A549 treated with RU486 at 1 μM for 4 hours (cell line): Measurements from ENCODE around the gene RALGPS1. TPM values are rescaled to one million over a fixed set of nuclear protein-coding genes. Genes with fewer than 3 reads are reported as not detected.

Source experiments
- total RNA-seq: library from RNA; stranded (reverse); fragments of 200-300 nt; extraction: Qiagen RNA extraction; gene quantifications from 5 replicates; pipeline ENCODE4 v1.2.3, GENCODE V29; 2022; ENCODE audit warnings: low read depth

Gene RALGPS1, protein sequence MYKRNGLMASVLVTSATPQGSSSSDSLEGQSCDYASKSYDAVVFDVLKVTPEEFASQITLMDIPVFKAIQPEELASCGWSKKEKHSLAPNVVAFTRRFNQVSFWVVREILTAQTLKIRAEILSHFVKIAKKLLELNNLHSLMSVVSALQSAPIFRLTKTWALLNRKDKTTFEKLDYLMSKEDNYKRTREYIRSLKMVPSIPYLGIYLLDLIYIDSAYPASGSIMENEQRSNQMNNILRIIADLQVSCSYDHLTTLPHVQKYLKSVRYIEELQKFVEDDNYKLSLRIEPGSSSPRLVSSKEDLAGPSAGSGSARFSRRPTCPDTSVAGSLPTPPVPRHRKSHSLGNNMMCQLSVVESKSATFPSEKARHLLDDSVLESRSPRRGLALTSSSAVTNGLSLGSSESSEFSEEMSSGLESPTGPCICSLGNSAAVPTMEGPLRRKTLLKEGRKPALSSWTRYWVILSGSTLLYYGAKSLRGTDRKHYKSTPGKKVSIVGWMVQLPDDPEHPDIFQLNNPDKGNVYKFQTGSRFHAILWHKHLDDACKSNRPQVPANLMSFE
- 1.4 to 2.4 TPM (median 2.0 TPM) in 5 replicates for total RNA-seq

DNA sequence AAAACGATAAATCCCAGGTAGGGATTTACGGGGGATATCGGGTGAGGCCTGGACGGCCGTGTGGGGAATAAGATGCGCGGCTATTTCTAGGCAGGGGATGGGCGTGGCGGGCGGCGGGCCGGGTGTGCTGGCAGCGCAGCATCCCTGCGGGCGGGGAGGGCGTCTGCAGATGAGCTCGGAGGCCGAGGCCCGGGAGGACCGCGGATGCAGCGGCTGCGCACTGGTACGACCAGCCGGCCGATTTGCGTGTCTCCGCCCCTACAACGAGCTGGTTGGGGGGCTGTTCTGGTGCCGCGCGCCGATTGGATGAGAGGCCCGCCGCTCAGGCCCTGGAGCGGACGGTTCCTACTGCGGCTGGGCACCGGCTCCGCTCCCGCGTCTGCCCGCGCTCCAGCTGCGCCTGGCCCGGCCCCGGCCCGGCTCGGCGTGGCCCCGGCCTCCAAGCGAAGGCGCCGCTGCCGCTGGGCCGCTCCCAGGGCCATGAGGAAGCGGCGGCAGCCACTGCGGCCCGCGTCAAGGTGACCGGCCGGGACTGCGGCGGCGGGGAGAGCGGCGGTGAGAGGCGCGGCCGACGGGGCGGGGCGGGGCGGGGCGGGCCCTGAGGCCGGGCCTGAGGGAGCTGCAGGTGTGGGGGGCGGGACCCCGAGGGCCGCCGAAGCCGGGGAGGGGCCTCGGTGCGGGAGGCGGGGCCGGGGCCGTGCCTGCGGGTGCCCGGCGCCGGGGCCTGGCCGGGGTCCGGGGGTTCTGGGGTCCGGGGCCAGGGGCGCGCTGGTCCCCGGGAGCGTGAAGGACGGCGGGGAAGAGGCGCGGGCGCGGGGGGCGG is at the start of gene RALGPS1:
Gene RALGPS1, plus strand, starts transcription at position 325 of the 823 bp plus-strand sequence. CDS start 47,508 bp downstream, outside the sequence.

DNA sequence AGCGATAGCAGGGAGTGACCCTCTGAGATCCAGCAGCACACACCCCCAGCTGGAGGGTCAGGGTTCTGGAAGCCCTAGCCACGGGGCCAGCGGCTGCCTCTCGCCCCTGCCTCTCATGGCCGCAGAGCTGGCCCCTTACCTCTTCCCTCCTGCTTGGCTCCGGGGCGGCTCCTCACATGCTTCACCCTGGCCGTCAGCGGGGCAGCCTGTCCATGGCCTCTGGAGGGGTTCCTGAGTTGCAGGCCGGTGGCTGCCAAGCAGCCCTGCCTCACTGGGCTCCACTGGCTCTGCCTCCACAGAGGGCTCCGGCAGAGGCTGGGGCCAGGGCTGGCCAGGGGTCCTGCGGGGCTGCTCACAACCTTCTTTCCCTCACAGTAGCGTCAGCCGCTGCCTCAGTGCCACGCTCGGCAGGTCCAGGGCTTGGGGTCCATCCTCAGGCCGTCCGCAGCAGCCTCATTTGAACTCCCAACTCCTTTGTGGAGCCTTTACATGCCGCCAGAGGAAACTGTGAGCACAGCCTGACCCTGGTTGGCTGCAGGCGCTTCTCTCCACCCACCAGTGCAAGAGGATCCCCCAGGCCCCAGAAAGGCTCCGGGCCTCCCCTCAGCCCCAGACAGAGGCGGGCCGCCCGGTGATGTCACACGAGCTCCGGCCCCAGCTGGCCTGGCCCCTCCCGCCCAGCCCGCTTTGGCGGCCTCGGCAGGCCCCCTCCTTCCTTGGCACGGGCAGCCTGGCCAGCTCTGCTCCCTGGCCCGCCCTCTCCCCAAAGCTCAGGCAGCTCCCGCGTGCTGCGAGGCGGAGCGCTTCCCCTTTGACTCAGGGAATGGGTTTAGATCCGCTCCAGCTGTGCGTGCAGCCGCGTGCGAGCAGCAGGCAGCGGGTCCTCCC is 207.8 kb downstream of the RALGPS1 start, which contains the start of gene ANGPTL2:
Gene ANGPTL2, minus strand, starts transcription at position 460 of the 888 bp plus-strand sequence. CDS start 13,904 bp downstream, outside the sequence.

DNA sequence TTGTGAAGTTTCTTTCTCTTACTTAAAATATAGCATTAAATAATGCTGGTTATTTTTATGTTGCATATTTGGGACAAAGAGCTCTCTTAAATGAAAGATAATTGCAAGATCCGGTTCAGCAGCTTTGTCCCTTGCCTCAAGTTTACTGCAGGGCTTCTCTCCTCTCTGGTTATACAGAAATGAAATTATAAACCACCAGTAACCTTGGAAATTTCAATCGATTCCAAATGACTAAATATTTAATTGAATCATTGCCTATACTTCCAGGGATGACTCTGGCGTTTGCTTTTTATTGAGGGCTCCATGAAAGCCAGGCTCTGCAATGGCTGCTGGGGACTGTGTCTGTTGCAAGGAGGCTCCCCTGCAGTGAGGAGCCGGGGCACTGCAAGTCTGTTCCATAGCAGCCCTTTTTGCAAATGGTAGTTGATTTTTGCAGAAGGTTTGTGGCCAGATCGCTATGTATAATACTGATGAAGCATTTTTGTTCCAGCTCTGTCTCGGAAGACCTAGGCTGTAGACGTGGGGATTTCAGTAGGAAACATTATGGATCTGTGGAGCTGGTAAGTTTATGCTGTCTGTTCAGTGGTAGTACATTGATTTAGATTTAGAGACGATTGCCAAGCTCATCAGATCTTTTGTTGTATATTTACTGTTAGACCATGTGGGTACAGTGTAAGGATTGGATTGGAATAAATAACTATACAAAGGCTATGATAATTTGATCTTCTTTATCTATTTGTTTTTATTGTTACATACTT is 350.1 kb downstream of the RALGPS1 start, which contains the start of gene GARNL3:
Gene GARNL3, plus strand, starts transcription at position 313 of the 758 bp plus-strand sequence. Its CDS starts 104 bp downstream, at position 417.

Other genes with a start within 250 kb of the RALGPS1 start
- 5.8 to 12.6 TPM (median 6.2 TPM) in 5 replicates for gene ZBTB43, start 109.7 kb upstream of the RALGPS1 start, total RNA-seq
- 2.3 to 3.9 TPM (median 3.8 TPM) in 5 replicates for gene ZBTB34, start 54.1 kb upstream of the RALGPS1 start, total RNA-seq
- gene ANGPTL2, start 207.9 kb downstream of the RALGPS1 start, total RNA-seq: 0.06 TPM in 1 of 5 replicates, not detected in the others